Endothelial cell of umbilical vein (primary cell): ENCODE measurements around the gene CRTC1. TPM values are rescaled to one million over a fixed set of nuclear protein-coding genes. Genes with fewer than 3 reads are reported as not detected.

Experiments
- BruUV-seq: library from RNA; stranded (reverse); fragments of 400-500 nt; replicated peaks from 2 replicates; lab custom pipeline; 2021; lab: Mats Ljungman, UMichigan
- CTCF ChIA-PET: fragments of 300-600, 350-600 bp; sonication (Branson Sonifier 250); formaldehyde crosslinking; loops from one replicate; lab custom pipeline; 2021; ENCODE audit warnings: antibody characterized with exemption, inconsistent platforms; lab: Charles Lee
- POLR2A ChIA-PET: fragments of 300-600, 350-600 bp; sonication (Branson Sonifier 250); formaldehyde crosslinking; loops from one replicate; lab custom pipeline; 2021; ENCODE audit warnings: antibody characterized with exemption, inconsistent platforms; lab: Charles Lee
- DNase-seq: peaks from one replicate; pipeline ENCODE4 v3.0.0-alpha.2; 2011; ENCODE audit warnings: low read depth, low spot score
- FAIRE-seq: peaks from 2 replicates; lab custom pipeline; 2011; peaks lifted over from hg19 to GRCh38; lab: Jason Lieb, UNC
- H2AFZ ChIP-seq: 2 replicates; pipeline ENCODE4 v1.6.0; 2012; ENCODE audit warnings: low read depth, low read length, control low read depth, inconsistent platforms
- H3K27ac ChIP-seq: 2 replicates; pipeline ENCODE4 v1.5.1; 2011; ENCODE audit warnings: low read depth, mild to moderate bottlenecking, control low read depth, low read length, moderate library complexity; ENCODE audit not compliant: insufficient read depth
- H3K27me3 ChIP-seq, 2 experiments: 2 replicates each; pipeline versions ENCODE4 v1.6.0 to v1.6.1; 2011; ENCODE audit warnings: low read length in 2 of 2, mixed read lengths in 1 of 2; ENCODE audit not compliant: control insufficient read depth in 2 of 2, insufficient read depth in 2 of 2
- H3K36me3 ChIP-seq, 2 experiments: 2 replicates in 1 of 2; 3 replicates in 1 of 2; pipeline ENCODE4 v1.5.1; 2011; ENCODE audit warnings: low read length in 2 of 2, mild to moderate bottlenecking in 1 of 2, moderate library complexity in 1 of 2; ENCODE audit not compliant: control insufficient read depth in 2 of 2, insufficient read depth in 2 of 2; ENCODE audit errors: extremely low read depth in 1 of 2
- H3K4me1 ChIP-seq: 3 replicates; pipeline ENCODE4 v1.5.1; 2011; ENCODE audit warnings: mild to moderate bottlenecking, low read length; ENCODE audit not compliant: control insufficient read depth, insufficient read depth; ENCODE audit errors: extremely low read depth
- H3K4me2 ChIP-seq: 2 replicates; pipeline ENCODE4 v1.6.1; 2011; ENCODE audit warnings: low read length, control low read depth, mixed read lengths; ENCODE audit not compliant: insufficient read depth
- H3K4me3 ChIP-seq, 3 experiments: fragments of 200-600 bp in 1 of 3; sonication (generic), shearing (Covaris generic) in 1 of 3; replicated peaks in 1 of 3; 2 replicates each; pipeline ENCODE4 v1.5.1; 2011 to 2016; ENCODE audit warnings: control low read depth in 3 of 3, low read length in 3 of 3, mild to moderate bottlenecking in 2 of 3, inconsistent platforms in 1 of 3, low read depth in 1 of 3, moderate library complexity in 1 of 3; ENCODE audit not compliant: insufficient read depth in 1 of 3
- H3K79me2 ChIP-seq: 2 replicates; pipeline ENCODE4 v1.6.0; 2012; ENCODE audit warnings: low read length, inconsistent platforms; ENCODE audit not compliant: control insufficient read depth, insufficient read depth
- H3K9ac ChIP-seq: replicated peaks from 2 replicates; pipeline ENCODE3; 2011; ENCODE audit warnings: low read length, control low read depth; ENCODE audit not compliant: insufficient read depth; ENCODE audit errors: extremely low read depth
- H3K9me1 ChIP-seq: replicated peaks from 3 replicates; pipeline ENCODE4 v1.6.0; 2011; ENCODE audit warnings: mild to moderate bottlenecking, low read length; ENCODE audit not compliant: control insufficient read depth, insufficient read depth; ENCODE audit errors: extremely low read depth
- H3K9me3 ChIP-seq: replicated peaks from 2 replicates; pipeline ENCODE4 v1.5.1; 2012; ENCODE audit warnings: low read length, inconsistent platforms; ENCODE audit not compliant: control insufficient read depth, insufficient read depth
- H4K20me1 ChIP-seq: replicated peaks from 2 replicates; pipeline ENCODE3; 2011; ENCODE audit warnings: mild to moderate bottlenecking, low read length; ENCODE audit not compliant: control insufficient read depth, insufficient read depth; ENCODE audit errors: extremely low read depth
- CTCF ChIP-seq, 2 donors: IDR thresholded peaks; 1 replicate in 1 of 2; 2 replicates in 1 of 2; pipeline ENCODE4 v1.5.1; 2011; ENCODE audit warnings: low read length in 2 of 2, mild to moderate bottlenecking in 2 of 2, moderate library complexity in 2 of 2, control low read depth in 1 of 2, inconsistent platforms in 1 of 2, low read depth in 1 of 2; ENCODE audit not compliant: insufficient read depth in 1 of 2; ENCODE audit errors: extremely low read depth in 1 of 2
- EZH2 ChIP-seq: IDR thresholded peaks from 2 replicates; pipeline ENCODE4 v1.6.1; 2012; ENCODE audit warnings: borderline replicate concordance, low read depth, mild to moderate bottlenecking, moderate library complexity, low read length, inconsistent platforms; ENCODE audit not compliant: severe bottlenecking
- FOS ChIP-seq: IDR thresholded peaks from 2 replicates; pipeline ENCODE4 v1.6.1; 2011; ENCODE audit warnings: mild to moderate bottlenecking, low read length, moderate library complexity, borderline replicate concordance; ENCODE audit not compliant: insufficient read depth
- GATA2 ChIP-seq: IDR thresholded peaks from 2 replicates; pipeline ENCODE4 v1.7.0; 2011; ENCODE audit warnings: low read depth, mild to moderate bottlenecking, moderate library complexity, mixed read lengths, low read length; ENCODE audit not compliant: insufficient read length, insufficient read depth
- JUN ChIP-seq: IDR thresholded peaks from 2 replicates; pipeline ENCODE4 v1.6.1; 2011; ENCODE audit warnings: borderline replicate concordance, low read depth; ENCODE audit not compliant: insufficient read length, insufficient read depth
- MAX ChIP-seq: IDR thresholded peaks from 2 replicates; pipeline ENCODE4 v1.6.1; 2011; ENCODE audit not compliant: insufficient read depth, insufficient read length
- MYC ChIP-seq: IDR thresholded peaks from one replicate; pipeline ENCODE4 v1.6.1; 2011; ENCODE audit warnings: mild to moderate bottlenecking, low read depth, low read length
- POLR2A ChIP-seq: IDR thresholded peaks from 2 replicates; pipeline ENCODE4 v1.6.1; 2012; ENCODE audit warnings: low read depth, mild to moderate bottlenecking, control low read depth, low read length
- POLR2AphosphoS5 ChIP-seq: IDR thresholded peaks from 2 replicates; pipeline ENCODE4 v1.6.1; 2012; ENCODE audit warnings: low read depth, mild to moderate bottlenecking, control low read depth, low read length, moderate library complexity; ENCODE audit not compliant: insufficient read depth
- dilution Hi-C: fragments of 300-500 bp; cut with MboI; formaldehyde crosslinking; loops from one replicate; pipeline ENCODE4 v1.15.0; 2019; ENCODE audit warnings: low sequenced_read_pairs; ENCODE audit not compliant: extremely low pct_ligation_motif_present
- intact Hi-C: fragments of 100-400 bp; cut with micrococcal nuclease; formaldehyde crosslinking; loops from one replicate; pipeline ENCODE4 v1.10.0; 2022
- polyA plus RNA-seq, 4 experiments: library from polyadenylated mRNA; depleted of rRNA in 3 of 4; stranded (reverse) in 3 of 4; unstranded in 1 of 4; fragments of >200 nt; gene quantifications; 2 replicates each; pipeline versions ENCODE4 v1.2.1 to v1.2.3, GENCODE V29; 2011 to 2012; ENCODE audit warnings: missing spikeins in 1 of 4
- total RNA-seq: library from RNA; stranded (reverse); gene quantifications from 2 replicates; pipeline ENCODE4 v1.2.3, GENCODE V29; 2021

Gene CRTC1
- total and polyA plus RNA-seq, 2 donors (not counting 3 experiments of a cell fraction or from before 2014, with no cell fraction given) = 4.2 to 11.4 TPM

GRCh38 chr19:18671303-18672043 lies 12.0 kb upstream of the CRTC1 start:
- Histone ChIP-seq H3K27me3 (no peaks in the 10 kb centered on the region), H4K20me1 (no peaks in the 10 kb centered on the region), H3K27ac (no peak overlapping the region), H3K9ac (no peak overlapping the region), H3K4me3 (no peak overlapping the region), H3K4me1 (peaks cover 3% of the 10 kb centered on the region), H3K79me2 (no peaks in the 10 kb centered on the region), H2AFZ (no peak overlapping the region), H3K9me3 (no peaks in the 10 kb centered on the region), H3K4me2 (no peak overlapping the region), H3K36me3 (peaks cover 2 to 9% of the 10 kb centered on the region in 2 experiments), H3K9me1 (no peaks in the 10 kb centered on the region)
- TF ChIP-seq JUN = no peak
- no peak for TF ChIP-seq MYC
- FAIRE-seq = no peak
- dilution Hi-C loops = no loop called here
- ChIA-PET CTCF (interaction anchor here (0.9 to 2.4 kb wide), 9 partner anchors 10 to 218 kb away, joined by 3 to 18 read pairs (median 4); partner anchors contain the start of genes KXD1 and REX1BD), POLR2A (no interaction called here)
- no peak for DNase-seq
- intact Hi-C loops = no loop called here
- BruUV-seq = no TSS peak

- Histone ChIP-seq H3K4me1 (peaks cover 3% of the 10 kb centered on the region), H3K79me2 (no peaks in the 10 kb centered on the region), H3K27ac (no peak overlapping the region), H3K36me3 (peaks cover 2 to 9% of the 10 kb centered on the region in 2 experiments), H3K4me3 (no peak overlapping the region), H3K9me1 (no peaks in the 10 kb centered on the region), H3K4me2 (no peak overlapping the region), H4K20me1 (no peaks in the 10 kb centered on the region), H2AFZ (no peak overlapping the region), H3K9me3 (no peaks in the 10 kb centered on the region), H3K9ac (no peak overlapping the region), H3K27me3 (no peaks in the 10 kb centered on the region)
- TF ChIP-seq GATA2 (no peak), EZH2 (no peak), FOS (no peak), POLR2A (no peak), MYC (no peak), JUN (no peak), POLR2AphosphoS5 (no peak), CTCF (IDR thresholded peaks at IDR 0.05; ENCODE audit: extremely low read depth in 1 of 2, insufficient read depth in 1 of 2, low read depth in 1 of 2, low read length in 2 of 2) (no peak), MAX (no peak)
- no peak for FAIRE-seq
- ChIA-PET CTCF (interaction anchor here (0.6 to 2.4 kb wide), 11 partner anchors 9 to 219 kb away, joined by 3 to 18 read pairs (median 3); partner anchors contain the start of genes KXD1, REX1BD and UBA52), POLR2A (no interaction called here)
- no TSS peak for BruUV-seq
- dilution Hi-C loops = no loop called here
- DNase-seq = no peak
- intact Hi-C loops = no loop called here
Observed at GRCh38 chr19:18672044-18672451, 11.4 kb upstream of the CRTC1 start.
